HepG2 (cell line): ENCODE data around the gene MIA2. TPM values are rescaled to one million over a fixed set of nuclear protein-coding genes. Genes with fewer than 3 reads are reported as not detected.

Source experiments
- CBX5 ChIP-seq: sonication (generic); formaldehyde crosslinking; IDR thresholded peaks from 2 replicates; pipeline ENCODE4 v1.4.0; 2020; ENCODE audit warnings: missing genetic modification reagents, borderline replicate concordance
- CC2D1A ChIP-seq: sonication (generic); formaldehyde crosslinking; IDR thresholded peaks from 2 replicates; pipeline ENCODE4 v1.8.1; 2023; ENCODE audit warnings: mild to moderate bottlenecking, missing genetic modification reagents
- ELF3 ChIP-seq: IDR thresholded peaks from 2 replicates; pipeline ENCODE4 v1.6.1; 2016; ENCODE audit warnings: missing genetic modification reagents, missing compliant biosample characterization
- GLI4 ChIP-seq: sonication (generic); formaldehyde crosslinking; IDR thresholded peaks from 2 replicates; pipeline ENCODE4 v1.5.1; 2020; ENCODE audit warnings: missing genetic modification reagents, mild to moderate bottlenecking, moderate library complexity, borderline replicate concordance
- GMEB2 ChIP-seq: IDR thresholded peaks from 2 replicates; pipeline ENCODE4 v1.6.1; 2016; ENCODE audit warnings: missing biosample characterization, missing genetic modification reagents, low read depth
- KDM3A ChIP-seq: IDR thresholded peaks from 2 replicates; pipeline ENCODE4 v1.6.1; 2018; ENCODE audit warnings: low read depth, missing compliant biosample characterization
- MIER2 ChIP-seq: IDR thresholded peaks from 2 replicates; pipeline ENCODE4 v1.6.1; 2016; ENCODE audit warnings: missing biosample characterization, missing genetic modification reagents
- RARA ChIP-seq: IDR thresholded peaks from 2 replicates; pipeline ENCODE4 v1.6.1; 2016; ENCODE audit warnings: missing genetic modification reagents, missing compliant biosample characterization
- REPIN1 ChIP-seq: sonication (generic); formaldehyde crosslinking; IDR thresholded peaks from 2 replicates; pipeline ENCODE4 v1.8.0; 2022; ENCODE audit warnings: missing genetic modification reagents, low read depth, mild to moderate bottlenecking, borderline replicate concordance
- SATB2 ChIP-seq: sonication (generic); formaldehyde crosslinking; IDR thresholded peaks from 2 replicates; pipeline ENCODE4 v1.5.0; 2020; ENCODE audit warnings: missing genetic modification reagents
- SP1 ChIP-seq, 2 experiments: fragments of 450-650 bp in 1 of 2; sonication (generic) in 1 of 2; formaldehyde crosslinking in 1 of 2; IDR thresholded peaks; 2 replicates each; pipeline versions ENCODE4 v1.4.0 to v1.6.1; 2016 to 2020; ENCODE audit warnings: missing genetic modification reagents in 1 of 2
- SP2 ChIP-seq: sonication (generic); formaldehyde crosslinking; IDR thresholded peaks from 2 replicates; pipeline ENCODE4 v1.5.1; 2020; ENCODE audit warnings: mild to moderate bottlenecking, missing genetic modification reagents
- TARDBP ChIP-seq: sonication (generic); formaldehyde crosslinking; IDR thresholded peaks from 2 replicates; pipeline ENCODE4 v1.8.0; 2022; ENCODE audit warnings: mild to moderate bottlenecking, missing genetic modification reagents
- U2AF2 ChIP-seq: fragments of 200-400 bp; formaldehyde crosslinking; IDR thresholded peaks from 2 replicates; pipeline ENCODE4 v1.6.1; 2017; ENCODE audit warnings: low read depth, mild to moderate bottlenecking, low read length
- ZNF510 ChIP-seq: sonication (generic); formaldehyde crosslinking; IDR thresholded peaks from 2 replicates; pipeline ENCODE4 v1.4.0; 2020; ENCODE audit warnings: low read depth, mild to moderate bottlenecking, missing genetic modification reagents
- ZNF512 ChIP-seq: sonication (generic); formaldehyde crosslinking; IDR thresholded peaks from 2 replicates; pipeline ENCODE4 v1.4.0; 2020; ENCODE audit warnings: mild to moderate bottlenecking, missing genetic modification reagents
- ZNF562 ChIP-seq: sonication (generic); formaldehyde crosslinking; IDR thresholded peaks from 2 replicates; pipeline ENCODE4 v1.8.0; 2022; ENCODE audit warnings: missing genetic modification reagents, borderline replicate concordance
- ZNF564 ChIP-seq: sonication (generic); formaldehyde crosslinking; IDR thresholded peaks from 2 replicates; pipeline ENCODE4 v1.8.1; 2023; ENCODE audit warnings: mild to moderate bottlenecking, missing genetic modification reagents
- ZNF850 ChIP-seq: sonication (generic); formaldehyde crosslinking; conservative IDR thresholded peaks from 2 replicates; pipeline ENCODE4 v1.9.0; 2021; ENCODE audit warnings: mild to moderate bottlenecking, missing genetic modification reagents
- ZSCAN21 ChIP-seq: sonication (generic); formaldehyde crosslinking; IDR thresholded peaks from 2 replicates; pipeline ENCODE4 v1.8.0; 2022; ENCODE audit warnings: mild to moderate bottlenecking, missing genetic modification reagents, moderate library complexity, borderline replicate concordance
- polyA plus RNA-seq, 8 experiments: library from polyadenylated mRNA; depleted of rRNA in 3 of 8; stranded (reverse) in 7 of 8; unstranded in 1 of 8; fragments of >200 nt; fragmentation: Illumina TruSeq in 4 of 8; extraction: Trizol in 4 of 8; gene quantifications; 2 replicates each; pipeline versions ENCODE4 v1.2.1 to v1.2.3, GENCODE V29; 2011 to 2016; ENCODE audit warnings: low read depth in 4 of 8, missing spikeins in 1 of 8, mixed read lengths in 1 of 8; ENCODE audit not compliant: insufficient read depth in 1 of 8
- total RNA-seq, 5 experiments: library from RNA; depleted of rRNA; stranded (reverse); fragments of >200 nt; fragmentation: Illumina TruSeq; extraction: Trizol; gene quantifications; 2 replicates each; pipeline ENCODE4 v1.2.3, GENCODE V29; 2016; ENCODE audit warnings: low read depth in 1 of 5
- TF ChIP-seq, protein P1 (sequence below): sonication (generic); formaldehyde crosslinking; IDR thresholded peaks from 2 replicates; pipeline ENCODE4 v1.4.0; 2020; ENCODE audit warnings: missing genetic modification reagents
- TF ChIP-seq, protein P2 (sequence below): sonication (generic); formaldehyde crosslinking; IDR thresholded peaks from 2 replicates; pipeline ENCODE4 v1.5.1; 2020; ENCODE audit warnings: missing genetic modification reagents, mild to moderate bottlenecking, borderline replicate concordance

MIA2 gene
- total and polyA plus RNA-seq, 2 of the 13 experiments (the other 11 are each of a cell fraction or from before 2014, with no cell fraction given) = 134 to 158 TPM

DNA sequence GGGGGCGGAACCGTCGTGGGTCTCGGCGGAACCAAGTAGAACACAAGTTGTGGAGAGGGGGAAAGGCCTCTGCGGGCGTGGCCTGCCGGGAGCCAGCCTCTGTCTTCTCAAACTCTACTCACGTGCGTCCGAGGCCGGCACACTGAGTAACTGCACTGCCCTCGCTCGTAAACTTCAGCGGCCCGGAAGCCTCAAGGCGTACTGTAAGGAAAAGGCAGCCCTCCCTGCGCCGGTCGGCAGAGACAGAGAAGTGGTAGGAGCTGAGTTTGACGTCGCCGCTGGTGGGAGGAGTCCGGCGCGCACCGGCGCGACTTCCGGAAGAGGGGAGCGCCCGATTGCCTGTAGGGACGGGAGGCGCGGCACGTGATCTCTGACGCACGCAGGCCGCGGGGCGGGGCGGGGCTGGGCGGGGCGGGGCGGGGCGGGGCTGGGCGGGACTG lies 198.5 kb downstream of the MIA2 start, which contains the start of gene FBXO33 (continued):
- TF ChIP-seq, protein P1, sequence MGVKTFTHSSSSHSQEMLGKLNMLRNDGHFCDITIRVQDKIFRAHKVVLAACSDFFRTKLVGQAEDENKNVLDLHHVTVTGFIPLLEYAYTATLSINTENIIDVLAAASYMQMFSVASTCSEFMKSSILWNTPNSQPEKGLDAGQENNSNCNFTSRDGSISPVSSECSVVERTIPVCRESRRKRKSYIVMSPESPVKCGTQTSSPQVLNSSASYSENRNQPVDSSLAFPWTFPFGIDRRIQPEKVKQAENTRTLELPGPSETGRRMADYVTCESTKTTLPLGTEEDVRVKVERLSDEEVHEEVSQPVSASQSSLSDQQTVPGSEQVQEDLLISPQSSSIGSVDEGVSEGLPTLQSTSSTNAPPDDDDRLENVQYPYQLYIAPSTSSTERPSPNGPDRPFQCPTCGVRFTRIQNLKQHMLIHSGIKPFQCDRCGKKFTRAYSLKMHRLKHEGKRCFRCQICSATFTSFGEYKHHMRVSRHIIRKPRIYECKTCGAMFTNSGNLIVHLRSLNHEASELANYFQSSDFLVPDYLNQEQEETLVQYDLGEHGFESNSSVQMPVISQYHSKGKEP (CRISPR knock-in tag) = peak; percentile 83; the same call in 1 of the 2 replicates
- TF ChIP-seq SATB2 (no peak; the same call in 1 of the 2 replicates), TARDBP (CRISPR knock-in tag) (0 out of 2 replicates have a peak, but pooled peaks have one; percentile 24), MIER2 (CRISPR knock-in tag) (0 out of 2 replicates have a peak, but pooled peaks have one; percentile 60), CBX5 (CRISPR knock-in tag) (peak; percentile 88; the same call in 1 of the 2 replicates), ZNF564 (no peak; the same call in 1 of the 2 replicates), KDM3A (no peak; the same call in 1 of the 2 replicates), ZNF850 (CRISPR knock-in tag) (0 out of 2 replicates have a peak, but pooled peaks have one; percentile 12), ZNF562 (CRISPR knock-in tag) (no peak), RARA (CRISPR knock-in tag) (peak; percentile 42; the same call in 1 of the 2 replicates), SP1 (IDR thresholded peaks at IDR 0.05) (peak; percentile 90), SP1 (CRISPR knock-in tag; IDR thresholded peaks at IDR 0.05) (peak; percentile 93), CC2D1A (CRISPR knock-in tag) (no peak), ZSCAN21 (peak; percentile 92), ZNF512 (CRISPR knock-in tag) (no peak), SP2 (CRISPR knock-in tag) (peak; percentile 68), GLI4 (no peak; the same call in 1 of the 2 replicates), ZNF510 (0 out of 2 replicates have a peak, but pooled peaks have one; percentile 8), REPIN1 (CRISPR knock-in tag) (no peak), ELF3 (peak; percentile 92), U2AF2 (no peak), GMEB2 (CRISPR knock-in tag) (peak; percentile 73)
- TF ChIP-seq, protein P2, sequence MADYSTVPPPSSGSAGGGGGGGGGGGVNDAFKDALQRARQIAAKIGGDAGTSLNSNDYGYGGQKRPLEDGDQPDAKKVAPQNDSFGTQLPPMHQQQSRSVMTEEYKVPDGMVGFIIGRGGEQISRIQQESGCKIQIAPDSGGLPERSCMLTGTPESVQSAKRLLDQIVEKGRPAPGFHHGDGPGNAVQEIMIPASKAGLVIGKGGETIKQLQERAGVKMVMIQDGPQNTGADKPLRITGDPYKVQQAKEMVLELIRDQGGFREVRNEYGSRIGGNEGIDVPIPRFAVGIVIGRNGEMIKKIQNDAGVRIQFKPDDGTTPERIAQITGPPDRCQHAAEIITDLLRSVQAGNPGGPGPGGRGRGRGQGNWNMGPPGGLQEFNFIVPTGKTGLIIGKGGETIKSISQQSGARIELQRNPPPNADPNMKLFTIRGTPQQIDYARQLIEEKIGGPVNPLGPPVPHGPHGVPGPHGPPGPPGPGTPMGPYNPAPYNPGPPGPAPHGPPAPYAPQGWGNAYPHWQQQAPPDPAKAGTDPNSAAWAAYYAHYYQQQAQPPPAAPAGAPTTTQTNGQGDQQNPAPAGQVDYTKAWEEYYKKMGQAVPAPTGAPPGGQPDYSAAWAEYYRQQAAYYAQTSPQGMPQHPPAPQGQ = peak; percentile 89
